Activated naive CD4-positive, alpha-beta T cell treated with anti-CD3 and anti-CD28 coated beads, Interleukin-2, amount 50 U/mL, for 16 hours (primary cell): ENCODE measurements around the gene ZBTB1.

Experiments
- DNase-seq: peaks from one replicate; pipeline ENCODE4 v3.0.0-alpha.2; 2020

Gene ZBTB1

GRCh38 chr14:64572386-64573104 is 68.0 kb downstream of the ZBTB1 start:
- DNase-seq, result no peak

- DNase-seq, result no peak
These were observed 68.5 kb downstream of the ZBTB1 start for GRCh38 chr14:64573109-64573508.
